Astrocyte (in vitro differentiated cells and primary cell): ENCODE measurements around the gene OCEL1. TPM values are rescaled to one million over a fixed set of nuclear protein-coding genes. Genes with fewer than 3 reads are reported as not detected.
A peak's percentile ranks its signal among the peaks of the same experiment; 100 is the strongest.

Experiments
- DNase-seq: peaks from one replicate; pipeline ENCODE4 v3.0.0-alpha.2; 2010; ENCODE audit warnings: low read depth
- FAIRE-seq: peaks from 2 replicates; lab custom pipeline; 2011; peaks lifted over from hg19 to GRCh38; lab: Jason Lieb, UNC
- H2AFZ ChIP-seq: 2 replicates; pipeline ENCODE4 v1.6.0; 2012; ENCODE audit warnings: low read depth, low read length, inconsistent platforms
- H3K27ac ChIP-seq: 2 replicates; pipeline ENCODE4 v1.5.1; 2011; ENCODE audit warnings: low read depth, low read length, inconsistent platforms
- H3K27me3 ChIP-seq: 2 replicates; pipeline ENCODE4 v1.6.0; 2011; ENCODE audit warnings: low read length, inconsistent platforms; ENCODE audit not compliant: insufficient read depth
- H3K36me3 ChIP-seq: 2 replicates; pipeline ENCODE4 v1.5.1; 2011; ENCODE audit warnings: low read length, inconsistent platforms; ENCODE audit not compliant: insufficient read depth
- H3K4me1 ChIP-seq: 2 replicates; pipeline ENCODE4 v1.5.1; 2011; ENCODE audit warnings: low read length, inconsistent platforms; ENCODE audit not compliant: insufficient read depth
- H3K4me2 ChIP-seq: 2 replicates; pipeline ENCODE4 v1.6.0; 2012; ENCODE audit warnings: low read length, inconsistent platforms
- H3K4me3 ChIP-seq: 2 replicates; pipeline ENCODE4 v1.5.1; 2011; ENCODE audit warnings: low read depth, mild to moderate bottlenecking, low read length, inconsistent platforms; ENCODE audit not compliant: insufficient read depth
- H3K79me2 ChIP-seq: 2 replicates; pipeline ENCODE4 v1.6.0; 2012; ENCODE audit warnings: mild to moderate bottlenecking, low read length, inconsistent platforms; ENCODE audit not compliant: insufficient read depth
- H3K9ac ChIP-seq: 2 replicates; pipeline ENCODE4 v1.6.0; 2012; ENCODE audit warnings: mild to moderate bottlenecking, low read length, inconsistent platforms
- H3K9me3 ChIP-seq: 2 replicates; pipeline ENCODE4 v1.5.1; 2012; ENCODE audit warnings: low read depth, mild to moderate bottlenecking, low read length, inconsistent platforms; ENCODE audit not compliant: insufficient read depth
- H4K20me1 ChIP-seq: 2 replicates; pipeline ENCODE4 v1.6.0; 2012; ENCODE audit warnings: low read length, inconsistent platforms; ENCODE audit not compliant: insufficient read depth
- H3K27ac Mint-ChIP-seq: one replicate; pipeline ENCODE4 v1.8.0; 2021; ENCODE audit warnings: mild to moderate bottlenecking, mixed read lengths; ENCODE audit not compliant: unreplicated experiment
- H3K27me3 Mint-ChIP-seq: one replicate; pipeline ENCODE4 v1.8.0; 2021; ENCODE audit warnings: low read depth, mixed read lengths; ENCODE audit not compliant: unreplicated experiment
- H3K36me3 Mint-ChIP-seq: one replicate; pipeline ENCODE4 v1.8.0; 2021; ENCODE audit warnings: low read depth, mixed read lengths; ENCODE audit not compliant: unreplicated experiment
- H3K4me1 Mint-ChIP-seq: one replicate; pipeline ENCODE4 v1.8.0; 2021; ENCODE audit warnings: low read depth, mixed read lengths; ENCODE audit not compliant: unreplicated experiment
- H3K4me3 Mint-ChIP-seq: one replicate; pipeline ENCODE4 v1.8.0; 2021; ENCODE audit warnings: mild to moderate bottlenecking, moderate library complexity, mixed read lengths; ENCODE audit not compliant: unreplicated experiment
- H3K9me3 Mint-ChIP-seq: one replicate; pipeline ENCODE4 v1.8.0; 2021; ENCODE audit warnings: mild to moderate bottlenecking, mixed read lengths; ENCODE audit not compliant: unreplicated experiment
- CTCF ChIP-seq: IDR thresholded peaks from 2 replicates; pipeline ENCODE4 v1.5.1; 2011; ENCODE audit warnings: low read depth, mild to moderate bottlenecking, inconsistent platforms, low read length, moderate library complexity; ENCODE audit not compliant: insufficient read depth
- EZH2 ChIP-seq: IDR thresholded peaks from 2 replicates; pipeline ENCODE4 v1.6.1; 2012; ENCODE audit warnings: mild to moderate bottlenecking, low read length, inconsistent platforms; ENCODE audit not compliant: insufficient read depth
- total RNA-seq: library from RNA; stranded (reverse); gene quantifications from 2 replicates; pipeline ENCODE4 v1.2.1, GENCODE V29; 2021

OCEL1 gene
- total RNA-seq, 1 donor from 2014 or later: 12.3 TPM

GRCh38 chr19:17245535-17245984, 19.5 kb downstream of the OCEL1 start, which contains the start of gene NR2F6:
NR2F6 (minus strand) TSS chr19:17245919; CDS start chr19:17245220, 699 bp downstream.
- no peaks in the 10 kb centered on the region for H3K27me3 Mint-ChIP-seq
- Histone ChIP-seq H4K20me1 (peaks cover 25% of the 10 kb centered on the region), H3K9me3 (no peaks in the 10 kb centered on the region), H3K36me3 (no peaks in the 10 kb centered on the region), H3K4me2 (peak within 1 kb of the TSS; percentile 96), H2AFZ (peak within 1 kb of the TSS; percentile 73), H3K4me1 (peaks cover 19% of the 10 kb centered on the region), H3K4me3 (peak within 1 kb of the TSS; percentile 74), H3K27ac (no peak within 1 kb of the TSS), H3K27me3 (no peaks in the 10 kb centered on the region), H3K79me2 (peaks cover 32% of the 10 kb centered on the region), H3K9ac (peak within 1 kb of the TSS; percentile 79)
- peaks cover 24% of the 10 kb centered on the region for H3K4me1 Mint-ChIP-seq
- TF ChIP-seq CTCF: no peak
- no peak for TF ChIP-seq EZH2
- peak within 1 kb of the TSS; percentile 95 for H3K4me3 Mint-ChIP-seq
- DNase-seq (no peak), FAIRE-seq (no peak)
- H3K36me3 Mint-ChIP-seq: peaks cover 6% of the 10 kb centered on the region
- H3K27ac Mint-ChIP-seq: peak within 1 kb of the TSS; percentile 69
- H3K9me3 Mint-ChIP-seq: no peaks in the 10 kb centered on the region

DNA sequence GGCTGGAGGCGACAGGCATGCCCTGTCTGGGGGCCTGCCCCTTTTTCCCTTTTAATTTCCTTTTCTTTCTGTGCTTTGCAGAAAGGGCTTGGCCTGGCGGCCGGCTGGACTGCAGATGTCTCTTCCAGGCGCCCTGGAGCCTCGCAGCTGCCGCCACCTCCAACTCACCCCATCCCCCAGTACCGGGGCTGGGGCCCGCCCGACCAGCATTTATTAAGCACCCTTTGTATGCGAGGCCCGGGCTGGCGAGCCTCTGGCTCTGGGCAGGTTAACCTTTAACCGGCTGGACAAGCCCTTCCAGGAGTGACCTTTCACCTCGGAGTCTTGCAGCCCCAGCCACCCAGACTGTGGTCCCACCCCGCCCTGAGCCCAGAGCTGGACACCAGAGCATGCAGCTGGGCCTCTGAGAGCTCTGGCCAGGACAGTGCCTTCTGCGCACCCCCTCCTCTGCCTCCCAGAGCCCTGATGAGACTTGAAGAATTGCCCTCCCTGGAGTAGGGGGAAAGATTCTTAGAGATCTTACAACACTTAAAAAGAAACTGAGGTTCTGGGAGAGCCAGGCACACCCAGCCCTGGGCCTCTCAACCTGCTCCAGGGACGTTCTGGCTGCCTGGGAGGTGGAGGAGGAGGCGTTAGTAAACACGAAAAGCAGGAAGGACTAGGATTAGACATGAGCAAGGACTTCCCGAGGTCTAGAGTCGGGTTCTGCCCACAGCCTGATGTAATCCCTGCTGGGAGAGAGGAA, 20.8 kb downstream of the OCEL1 start:
- peaks cover 32% of the 10 kb centered on the region for H3K79me2 ChIP-seq
- TF ChIP-seq CTCF (no peak), EZH2 (no peak)
- peak overlapping the region; percentile 82 for H3K4me3 Mint-ChIP-seq
- H3K36me3 Mint-ChIP-seq: peaks cover 2% of the 10 kb centered on the region
- peak overlapping the region; percentile 91 for H3K4me2 ChIP-seq
- H3K4me1 Mint-ChIP-seq: peaks cover 24% of the 10 kb centered on the region
- H2AFZ ChIP-seq: peak overlapping the region; percentile 73
- peaks cover 15% of the 10 kb centered on the region for H4K20me1 ChIP-seq
- H3K4me1 ChIP-seq: peaks cover 19% of the 10 kb centered on the region
- H3K27me3 ChIP-seq: no peaks in the 10 kb centered on the region
- FAIRE-seq (no peak), DNase-seq (no peak)
- peak overlapping the region; percentile 72 for H3K9ac ChIP-seq
- peak overlapping the region; percentile 77 for H3K27ac Mint-ChIP-seq
- no peaks in the 10 kb centered on the region for H3K36me3 ChIP-seq
- H3K27ac ChIP-seq: no peak overlapping the region
- H3K9me3 Mint-ChIP-seq: no peaks in the 10 kb centered on the region
- H3K9me3 ChIP-seq: no peaks in the 10 kb centered on the region
- no peaks in the 10 kb centered on the region for H3K27me3 Mint-ChIP-seq
- H3K4me3 ChIP-seq: peak overlapping the region; percentile 54
